Stimulated activated CD8-positive, alpha-beta memory T cell treated with anti-CD3 and anti-CD28 coated beads, Interleukin-15, amount 100 ng/mL, for 1 hour (primary cell): ENCODE measurements around the gene SEMA6D.

ENCODE experiments used
- DNase-seq: peaks from one replicate; pipeline ENCODE4 v3.0.0-alpha.2; 2020; ENCODE audit warnings: low read depth

Gene SEMA6D

DNA sequence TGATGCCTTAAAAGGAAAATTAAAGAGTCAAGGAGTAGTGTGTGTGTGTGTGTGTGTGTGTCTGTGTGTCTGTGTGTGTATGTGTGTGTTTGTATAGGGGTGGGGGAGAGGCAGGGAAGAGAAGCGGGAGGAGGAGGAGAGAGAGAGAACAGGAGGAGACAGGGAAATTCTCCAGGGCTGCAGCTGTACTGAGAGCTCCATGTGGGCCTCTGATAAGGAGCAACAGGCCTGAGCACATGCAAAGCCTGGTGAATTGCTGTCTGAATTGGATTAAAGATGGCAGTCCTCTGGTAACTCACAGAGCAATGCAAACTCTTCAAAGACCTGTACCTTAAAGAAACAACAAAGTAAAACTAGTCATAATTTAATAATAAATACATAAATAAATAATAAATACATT is 70.6 kb downstream of the SEMA6D start:
- no peak for DNase-seq

DNA sequence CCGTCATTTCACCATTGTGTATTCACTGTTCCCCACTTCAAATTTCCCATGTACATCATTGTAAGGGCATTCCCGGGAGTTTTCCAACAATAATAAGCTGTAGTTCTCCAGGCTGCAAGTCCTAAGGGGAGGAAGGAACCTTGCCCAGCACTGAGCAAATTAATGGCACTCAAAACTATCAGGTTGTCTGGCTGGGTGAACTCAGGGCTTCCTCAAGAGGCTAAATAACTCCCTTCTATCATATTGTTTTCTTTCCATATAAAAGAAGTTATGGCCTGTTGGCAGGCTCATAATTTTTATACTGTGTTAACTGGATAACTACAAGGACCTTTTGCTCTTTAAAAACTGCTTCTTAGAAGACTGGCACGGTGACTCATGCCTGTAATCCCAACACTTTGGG is 71.4 kb downstream of the SEMA6D start:
- no peak for DNase-seq

DNA sequence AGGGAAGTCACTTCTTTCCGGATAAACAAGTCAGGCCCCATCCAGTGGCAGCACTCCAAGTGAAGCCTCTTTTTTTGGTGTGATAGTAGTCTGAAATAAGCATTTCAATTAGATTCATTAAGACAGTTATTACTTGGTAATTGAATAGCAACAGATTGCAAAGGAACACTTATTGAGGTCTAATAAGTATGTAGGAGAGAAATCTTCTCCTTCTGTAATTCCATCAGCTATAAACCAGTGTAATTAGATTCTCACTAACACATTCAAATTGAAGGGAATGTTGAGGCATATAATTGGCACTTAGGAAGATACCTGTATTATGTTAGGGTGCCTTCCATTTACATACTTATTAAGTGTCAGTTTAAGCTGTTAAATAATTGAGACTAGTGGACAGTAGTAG is 73.9 kb downstream of the SEMA6D start:
- no peak for DNase-seq

DNA sequence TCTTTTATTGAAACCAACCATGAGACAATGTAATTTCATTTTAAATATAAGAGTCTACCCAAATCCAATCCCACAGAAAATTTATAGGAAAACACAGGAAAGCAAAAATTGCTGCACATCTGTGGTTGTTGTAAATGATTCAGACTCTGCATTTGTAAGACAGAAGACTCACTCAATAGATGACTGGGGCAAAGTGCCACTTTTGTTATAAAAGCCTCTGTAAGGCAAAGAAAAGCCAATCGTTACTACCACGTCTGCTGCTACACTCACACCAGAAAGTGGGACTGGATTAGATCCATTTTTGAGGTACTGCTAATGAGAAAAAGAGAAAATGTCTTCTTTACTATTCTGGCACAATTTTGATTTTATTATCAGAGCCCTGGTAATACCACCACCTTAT is 74.9 kb downstream of the SEMA6D start:
- no peak for DNase-seq

DNA sequence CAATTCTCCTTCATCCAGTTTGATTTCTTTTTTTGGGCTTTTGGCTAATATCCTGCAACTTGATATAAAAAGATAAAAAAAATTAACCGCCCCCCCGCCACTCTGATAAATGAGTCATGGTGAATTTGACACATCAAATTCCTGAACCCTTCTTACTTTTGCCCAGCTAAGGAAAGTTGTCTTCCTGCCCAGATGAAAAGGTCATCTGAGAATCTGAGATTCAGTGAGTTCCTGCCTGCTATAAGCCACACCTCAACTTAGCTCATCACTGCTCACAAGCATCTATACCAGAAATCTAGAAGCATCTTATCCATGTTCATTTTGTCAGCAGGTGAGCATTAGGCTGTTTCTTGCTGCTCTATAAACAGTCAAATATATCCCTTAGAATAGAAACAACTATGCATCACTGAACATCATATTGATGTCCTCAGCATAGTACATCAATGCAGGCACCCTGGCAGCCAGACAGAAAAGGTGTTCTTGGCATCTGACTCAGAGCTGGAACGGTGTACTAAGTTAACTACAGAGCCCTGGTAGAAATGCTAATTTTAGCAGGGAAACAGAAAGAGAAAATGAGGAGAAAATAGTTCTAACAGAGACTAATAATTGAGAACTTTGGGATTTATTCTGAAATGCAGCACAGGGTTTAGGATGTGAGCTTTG is 77.1 kb downstream of the SEMA6D start:
- no peak for DNase-seq

DNA sequence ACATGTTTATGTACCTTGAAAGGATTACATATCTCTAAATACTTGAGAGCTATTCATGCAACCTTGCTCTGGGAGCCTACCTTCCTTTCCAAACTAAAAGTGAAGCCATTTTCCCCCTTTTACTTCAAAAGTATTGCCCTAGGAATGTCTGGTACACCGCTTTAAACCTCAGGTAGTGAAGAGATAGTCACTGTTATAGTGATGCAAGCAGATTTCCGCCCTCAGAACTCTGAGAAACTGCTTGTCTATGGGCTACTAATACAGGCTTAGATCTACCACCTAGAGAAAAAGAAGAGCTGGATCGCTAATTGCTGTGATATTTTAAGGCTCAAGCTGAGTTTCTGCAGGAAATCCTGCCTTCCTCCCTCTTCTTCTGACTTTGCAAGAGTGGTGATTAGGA is 78.6 kb downstream of the SEMA6D start:
- no peak for DNase-seq

DNA sequence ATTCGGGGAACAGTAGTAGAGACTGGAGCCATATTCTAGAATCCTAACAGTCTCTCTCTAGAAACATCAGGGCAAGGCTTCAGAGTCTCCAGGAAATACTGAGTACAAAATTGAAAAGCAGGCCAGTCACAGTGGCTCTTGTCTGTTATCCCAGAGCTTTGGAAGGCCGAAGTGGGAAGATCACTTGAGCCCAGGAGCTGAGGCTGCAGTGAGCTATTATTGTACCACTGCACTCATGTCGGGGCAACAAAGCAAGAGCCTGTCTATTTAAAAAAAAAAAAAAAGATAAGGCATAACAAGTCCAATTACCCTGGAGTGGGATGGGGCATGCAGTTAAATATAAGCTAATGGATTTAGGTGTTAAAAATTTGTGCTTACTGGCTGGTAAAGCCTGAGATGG is 79.0 kb downstream of the SEMA6D start:
- no peak for DNase-seq

DNA sequence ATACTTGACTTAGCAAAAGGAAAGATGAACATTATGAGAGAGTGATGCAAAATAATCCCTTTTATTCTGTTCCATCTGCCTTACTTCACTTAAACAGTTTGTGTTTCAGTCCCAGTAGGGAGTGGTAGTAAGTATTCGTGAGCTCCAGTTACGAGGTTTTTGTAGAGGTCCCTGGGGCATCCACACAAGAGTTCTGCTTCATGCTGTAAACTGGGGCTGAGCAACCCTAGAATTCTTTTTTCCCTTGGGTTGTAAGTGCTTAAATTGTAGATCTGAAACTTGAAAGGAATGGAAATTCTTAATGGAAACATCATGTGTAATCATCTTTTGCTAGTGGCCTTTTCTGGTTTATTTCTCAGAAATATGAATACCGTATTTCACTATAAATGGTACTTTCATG is 79.5 kb downstream of the SEMA6D start:
- no peak for DNase-seq

DNA sequence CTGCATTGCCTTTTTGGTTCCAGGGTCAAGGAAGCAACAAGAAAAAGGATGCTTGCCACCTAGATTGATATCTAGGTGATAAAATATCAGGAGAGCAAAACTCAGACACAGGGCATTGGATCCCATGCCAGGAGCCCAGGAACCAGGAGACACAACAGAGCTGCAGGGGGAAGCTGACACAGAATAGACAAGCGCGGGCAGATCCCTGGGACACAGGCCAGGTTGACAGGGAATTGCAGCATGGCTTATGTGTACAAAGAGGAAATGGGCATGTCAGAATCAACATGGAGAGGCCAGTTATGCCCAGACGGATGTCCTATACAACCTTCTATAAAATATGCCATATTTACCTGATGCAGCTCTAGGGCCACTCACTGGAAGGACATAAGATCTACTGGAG is 84.2 kb downstream of the SEMA6D start:
- no peak for DNase-seq

DNA sequence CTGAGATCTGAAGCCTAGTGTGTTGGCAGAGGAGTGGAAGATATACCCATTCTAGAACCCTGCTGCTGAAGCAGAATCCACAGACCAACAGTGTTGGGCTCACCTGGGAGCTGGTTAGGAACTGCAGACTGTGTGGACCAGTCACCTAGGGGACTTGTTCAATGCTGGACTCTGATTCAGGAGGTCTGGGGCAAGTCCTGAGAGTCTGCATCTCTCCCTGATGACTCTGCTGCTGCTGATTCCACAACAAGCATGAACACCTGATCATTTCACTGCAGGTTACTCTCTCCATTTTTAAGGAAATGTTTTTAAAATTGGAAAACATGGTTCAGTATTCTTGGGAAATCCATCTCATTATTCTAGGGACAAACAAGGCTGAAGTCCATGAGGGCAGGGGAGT is 84.9 kb downstream of the SEMA6D start:
- DNase-seq: no peak

DNA sequence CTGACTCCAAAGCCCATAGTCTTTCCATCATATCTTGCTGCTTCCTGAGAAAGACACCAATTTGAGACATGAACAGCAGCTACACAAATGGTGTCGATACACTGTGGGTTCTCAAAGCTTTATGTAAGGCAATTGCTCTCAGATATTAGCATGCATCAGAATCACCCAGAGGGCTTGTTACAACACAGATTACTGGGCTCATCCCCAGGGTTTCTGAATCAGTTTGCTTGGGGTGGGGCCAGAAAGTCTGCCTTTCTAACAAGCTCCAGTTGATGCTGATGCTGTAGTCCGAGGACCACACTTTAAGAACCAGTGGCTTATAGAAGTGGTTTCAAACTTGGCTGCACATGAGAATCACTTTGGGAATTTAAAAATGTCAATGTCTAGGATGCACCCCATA is 86.5 kb downstream of the SEMA6D start:
- DNase-seq: no peak

DNA sequence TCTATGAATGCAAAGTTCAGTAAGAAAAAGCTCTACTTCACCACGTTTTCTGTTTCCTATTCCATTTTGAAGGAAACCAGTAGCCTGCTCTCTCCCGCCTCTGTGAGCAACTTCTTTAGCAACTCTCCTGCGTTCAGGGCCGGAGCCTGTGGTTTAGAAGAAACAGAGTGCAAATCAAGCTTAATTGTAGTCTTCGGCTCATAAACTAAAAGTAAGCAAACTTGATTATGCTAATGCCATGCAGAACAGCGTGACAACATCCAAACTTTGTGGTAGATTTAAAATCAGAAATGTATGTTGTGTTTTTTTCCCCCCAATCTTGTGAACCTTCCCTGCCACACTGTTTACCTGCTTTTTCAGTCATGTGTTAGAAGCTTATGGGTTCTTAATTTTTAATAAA is 87.4 kb downstream of the SEMA6D start:
- DNase-seq: no peak

DNA sequence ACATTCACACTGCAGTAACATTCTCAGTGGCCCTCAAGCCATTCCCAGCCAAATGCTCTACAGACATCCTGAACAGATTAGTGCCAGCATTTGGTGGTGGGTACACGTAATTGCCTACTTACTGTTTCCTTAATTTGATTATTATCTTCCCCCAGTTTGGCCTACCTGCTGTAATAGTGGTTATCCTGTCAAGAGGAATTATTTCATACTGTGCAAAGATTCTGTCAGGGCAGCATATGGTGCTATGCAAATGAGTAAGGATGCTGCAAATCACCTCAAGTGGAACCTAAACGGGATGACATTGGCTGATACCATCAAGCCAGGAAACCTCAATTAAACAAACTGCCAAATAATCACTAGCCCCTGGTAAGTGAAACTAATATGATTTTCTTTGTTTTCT is 88.7 kb downstream of the SEMA6D start:
- no peak for DNase-seq

DNA sequence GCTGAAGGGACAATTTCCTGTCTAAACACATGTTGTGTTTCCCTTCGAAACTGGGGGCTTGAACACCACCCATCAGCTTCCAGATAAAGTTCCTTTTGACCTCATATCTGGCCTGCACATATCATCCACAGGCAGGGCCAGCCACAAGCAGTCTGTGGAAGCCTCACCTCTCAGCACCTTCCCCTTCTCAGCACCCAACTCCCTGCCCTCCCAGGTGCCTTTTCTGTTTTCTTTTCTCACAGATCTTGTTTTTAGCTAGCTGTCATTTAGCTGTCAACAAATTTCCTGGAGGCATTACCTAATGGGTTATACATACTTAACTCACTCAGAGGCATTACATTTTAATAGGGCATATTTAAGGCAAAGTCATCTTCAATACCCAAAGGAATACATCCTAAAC is 93.9 kb downstream of the SEMA6D start:
- no peak for DNase-seq

DNA sequence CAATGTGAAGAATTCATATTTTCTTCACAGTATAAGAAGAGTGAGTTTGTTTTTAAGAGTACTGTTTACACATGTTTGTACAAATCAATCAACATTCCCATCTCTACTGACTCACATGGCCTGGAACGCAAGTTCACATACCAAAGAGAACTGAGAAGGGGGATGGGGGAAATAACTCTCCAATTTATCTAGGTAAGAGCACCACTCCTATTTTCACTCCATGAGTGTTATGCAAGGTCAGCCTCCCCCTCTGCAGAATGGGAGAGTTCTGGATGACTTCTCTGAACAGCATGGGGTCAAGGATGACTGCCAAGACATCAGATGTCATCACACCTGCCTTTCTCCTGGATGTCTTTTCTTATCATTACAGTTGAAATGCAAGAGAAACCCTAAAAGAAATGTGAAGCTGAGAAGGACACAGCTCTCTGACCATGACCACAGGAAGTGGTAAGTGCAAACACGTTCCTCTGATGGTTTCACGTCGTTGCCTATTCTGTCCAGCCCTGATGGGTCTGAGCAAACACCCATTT is 95.2 kb downstream of the SEMA6D start:
- no peak for DNase-seq

DNA sequence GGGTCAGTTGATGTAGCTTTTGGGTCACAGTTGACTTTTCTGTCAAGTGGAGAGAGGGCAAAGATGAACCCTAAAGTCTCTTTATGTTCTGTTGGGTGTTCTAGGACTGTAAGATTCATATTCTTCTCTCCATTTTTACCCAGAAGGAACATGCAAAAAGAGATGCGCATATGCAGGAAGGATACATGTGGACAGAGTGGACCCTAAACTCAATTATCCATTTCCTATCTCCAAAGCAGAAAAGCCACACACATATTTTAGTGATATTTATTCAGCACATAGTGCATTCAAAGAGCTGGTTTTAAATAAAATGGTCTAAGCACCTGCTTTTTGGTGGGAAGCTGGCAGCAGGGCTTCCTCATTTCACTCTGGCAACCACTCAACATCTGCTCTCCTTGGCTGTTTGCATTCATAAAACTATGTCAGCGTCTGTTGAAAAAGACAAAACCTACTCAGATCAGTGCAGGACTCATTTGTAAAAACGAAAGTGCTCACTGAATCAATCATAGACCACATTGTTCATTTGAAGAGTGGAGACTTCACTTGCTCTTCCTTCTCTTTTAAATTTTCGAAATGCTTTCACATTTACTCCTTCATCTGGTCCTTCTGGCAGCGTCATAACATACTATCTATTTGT is 96.6 kb downstream of the SEMA6D start:
- no peak for DNase-seq

DNA sequence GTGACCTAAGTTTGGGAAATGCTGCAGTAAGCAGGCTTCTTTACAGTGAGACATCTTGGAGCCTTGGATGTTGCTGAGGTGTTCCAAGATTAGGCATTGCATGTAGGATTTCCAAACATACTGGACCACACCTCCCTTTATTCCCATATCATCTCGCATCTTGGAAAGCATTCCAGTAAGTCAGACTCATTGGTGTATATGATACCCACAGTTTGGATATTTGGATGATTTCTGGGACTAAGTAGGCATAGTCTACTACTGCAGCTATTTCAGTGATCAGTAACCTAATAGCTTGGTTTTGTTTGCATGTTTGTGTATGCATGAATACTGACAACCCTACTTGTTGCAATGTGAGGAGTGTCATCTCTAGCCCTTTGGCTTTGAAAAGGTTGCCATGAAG is 97.3 kb downstream of the SEMA6D start:
- no peak for DNase-seq

DNA sequence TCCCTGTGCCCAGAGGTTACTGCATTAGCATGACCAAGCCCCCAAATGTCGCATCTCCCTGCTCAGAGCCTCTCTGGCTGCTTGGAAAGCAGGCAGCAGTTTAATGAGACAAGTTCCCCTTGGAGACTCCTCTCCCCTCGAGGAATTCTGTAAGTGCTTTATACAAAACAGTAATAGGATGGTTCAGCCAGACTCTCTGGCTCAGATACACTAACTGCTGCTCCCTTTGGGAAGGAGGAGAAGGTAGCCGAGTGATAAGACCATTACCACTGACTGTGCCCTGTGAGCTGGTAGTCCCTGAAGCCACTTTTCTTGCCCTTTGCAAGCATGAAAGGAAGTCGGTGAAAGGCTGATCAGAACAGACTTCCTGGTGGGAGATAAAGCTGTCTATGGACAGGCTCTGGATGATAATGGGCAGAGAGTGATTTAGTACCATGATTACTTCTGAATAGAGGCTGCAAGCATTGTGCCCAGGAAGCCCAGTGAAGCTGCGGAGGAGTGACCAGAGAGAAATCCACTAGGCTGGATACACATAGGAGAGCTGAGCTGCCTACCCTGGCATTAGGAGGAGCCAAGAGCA is 100.8 kb downstream of the SEMA6D start:
- no peak for DNase-seq

DNA sequence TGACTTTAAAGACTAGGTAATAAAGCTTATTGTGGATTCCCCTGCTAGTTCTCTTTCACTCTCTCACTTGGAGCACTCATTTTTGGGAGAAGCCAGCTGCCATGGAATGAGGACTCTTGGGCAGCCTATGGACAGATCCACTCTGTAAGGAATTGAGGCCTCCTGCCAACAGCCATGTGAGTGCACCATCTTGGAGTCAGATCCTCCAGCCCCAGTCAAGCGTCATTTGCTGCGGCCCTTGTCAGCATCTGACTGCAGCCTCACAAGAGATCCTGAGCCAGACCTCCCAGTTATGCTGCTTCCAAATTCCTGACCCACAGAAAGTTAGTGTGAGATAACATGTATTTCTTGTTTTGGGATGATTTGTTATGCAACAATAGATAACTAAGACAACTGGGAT is 101.9 kb downstream of the SEMA6D start:
- DNase-seq: no peak

DNA sequence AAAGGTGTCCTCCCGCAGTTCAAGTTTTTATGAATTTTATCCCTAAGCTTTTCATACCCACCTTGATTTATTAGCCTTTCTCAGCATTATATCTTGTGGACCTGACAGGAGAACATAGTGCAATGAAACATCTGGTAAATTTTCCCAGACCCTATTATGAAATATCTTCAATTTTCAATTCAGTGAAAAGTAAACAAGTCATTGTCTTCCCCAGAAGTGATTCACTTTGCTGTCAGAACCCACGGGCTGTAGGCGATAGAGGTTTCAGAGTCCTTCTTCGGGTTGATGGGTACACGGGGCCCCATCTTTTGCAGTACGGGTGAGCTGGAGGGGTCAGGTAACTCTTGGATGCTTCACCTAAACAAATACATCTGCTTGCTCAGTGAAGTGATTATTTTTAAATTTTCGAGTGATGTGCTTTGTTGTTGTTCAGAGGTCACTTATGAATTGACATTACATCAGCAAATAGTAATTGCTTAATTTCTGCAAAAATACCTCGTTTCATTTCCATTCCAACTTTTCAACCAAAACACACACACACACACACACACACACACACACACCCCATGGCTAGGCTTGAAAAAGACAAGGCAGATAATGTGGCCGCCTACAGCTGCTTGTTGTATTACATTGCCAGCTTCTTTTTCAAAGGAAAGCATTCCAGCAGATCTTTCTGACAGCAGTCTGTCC is 102.9 kb downstream of the SEMA6D start:
- no peak for DNase-seq

DNA sequence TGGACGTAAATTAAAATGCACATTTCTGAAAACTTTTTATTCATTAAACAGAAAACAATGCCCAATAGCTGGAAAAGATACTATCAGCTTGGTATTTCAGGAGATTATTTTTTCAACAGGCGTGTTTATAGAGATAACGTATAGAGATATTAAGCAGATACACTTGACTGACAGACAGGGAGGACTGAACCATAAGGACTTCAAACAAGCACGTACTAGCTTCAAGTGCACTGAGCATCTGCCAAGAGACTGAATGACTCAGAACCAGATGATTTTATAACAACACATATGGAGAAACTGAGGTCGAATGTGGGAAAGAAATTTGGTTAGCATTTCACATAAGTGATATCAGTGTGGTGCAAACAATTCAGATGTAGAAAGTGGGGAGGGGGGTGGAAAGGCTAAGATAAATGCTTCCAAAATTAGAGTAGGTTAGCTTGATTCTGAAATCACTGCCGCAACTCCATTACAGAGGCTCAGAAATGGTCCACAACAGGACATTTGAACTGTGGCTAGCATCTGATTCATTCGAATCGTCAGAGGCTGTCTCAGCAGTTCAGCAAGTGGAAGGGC is 103.5 kb downstream of the SEMA6D start:
- DNase-seq: no peak

DNA sequence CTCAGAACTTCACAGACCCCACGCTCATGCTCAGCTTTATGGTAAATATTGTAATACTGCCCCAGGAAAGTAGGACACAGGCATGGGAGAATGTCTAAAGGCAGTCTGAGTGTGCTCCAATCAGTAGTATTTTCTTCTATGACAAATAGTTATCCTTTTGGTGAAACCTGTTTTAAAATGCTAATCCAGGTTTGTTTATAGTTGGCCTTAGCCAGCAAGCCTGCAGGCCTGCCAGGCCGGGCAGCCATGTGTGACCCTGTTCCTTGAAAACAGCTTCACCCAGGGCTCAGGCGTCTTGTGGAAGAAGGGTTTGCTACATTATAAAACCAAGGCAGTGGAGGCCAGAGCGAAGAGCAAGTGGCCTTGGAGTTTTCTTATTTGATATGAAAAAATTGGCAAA is 104.7 kb downstream of the SEMA6D start:
- no peak for DNase-seq
